Measurements from ENCODE around the gene ZNF496.
"Not testable (repeated sequence)": the region's sequence is repeated elsewhere in the genome, so short reads cannot be mapped to it uniquely, and the experiment has no call there.

Gene ZNF496

DNA sequence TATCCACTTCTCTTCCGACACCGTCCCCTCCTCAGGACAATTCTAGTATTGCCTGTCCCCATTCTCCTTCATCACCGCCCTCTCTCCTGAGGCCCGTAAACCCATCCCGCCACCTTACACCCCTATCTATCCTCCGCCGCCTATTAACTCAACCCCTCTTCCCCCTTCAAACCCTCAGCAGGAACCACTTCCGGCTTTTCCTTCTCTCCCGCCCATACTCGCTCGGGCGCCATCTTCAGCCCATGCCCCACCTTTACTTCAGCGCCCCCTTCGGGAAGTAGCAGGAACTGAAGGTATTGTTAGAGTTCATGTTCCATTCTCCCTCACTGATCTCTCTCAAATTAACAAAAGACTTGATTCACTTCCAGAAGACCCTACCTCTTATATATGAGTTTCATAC, 44.2 kb downstream of the ZNF496 start:
- H4K20me1 ChIP-seq, result no peaks in the 10 kb centered on the region
- H3K27me3 ChIP-seq, result no peaks in the 10 kb centered on the region
- no peak overlapping the region for H3K27ac ChIP-seq
- peaks cover 48% of the 10 kb centered on the region for H3K9me3 ChIP-seq
- H3K9ac ChIP-seq, result no peak overlapping the region
- H3K4me2 ChIP-seq, result no peak overlapping the region
- TF ChIP-seq Cebpa-rat (IDR thresholded peaks at IDR 0.05), result no peak
- H3K36me3 ChIP-seq, result peaks cover 11% of the 10 kb centered on the region
- H3K4me3 ChIP-seq, result no peak overlapping the region
- H3K4me1 ChIP-seq, result no peaks in the 10 kb centered on the region

DNA sequence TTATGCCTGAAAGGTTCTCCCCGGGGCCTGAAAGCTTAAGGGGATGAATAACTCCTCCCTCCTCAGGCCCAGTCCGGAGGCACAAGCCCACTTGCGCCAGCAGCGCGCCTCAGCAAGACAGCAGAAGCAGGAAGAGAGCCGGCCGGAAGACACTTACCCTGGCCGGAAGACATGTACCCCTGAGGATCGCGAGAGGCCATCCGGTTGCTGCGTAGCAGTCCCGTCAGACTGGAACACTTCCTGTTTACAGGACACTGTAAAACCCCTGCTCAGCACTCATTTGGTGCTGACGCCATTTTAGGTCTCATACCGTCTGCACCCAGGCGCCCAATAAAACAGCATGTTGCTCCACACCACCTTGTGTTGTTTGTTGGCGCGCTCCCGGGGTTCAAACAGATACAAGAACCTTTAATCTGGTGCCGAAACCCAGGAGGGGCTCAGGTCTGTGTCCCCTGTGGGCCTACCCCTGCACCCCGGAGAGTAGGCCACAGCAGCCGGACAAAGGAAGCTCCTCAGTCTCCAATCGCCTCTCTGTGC, 45.5 kb downstream of the ZNF496 start:
- H3K9me3 ChIP-seq, result peaks cover 48% of the 10 kb centered on the region
- no peak overlapping the region for H3K4me2 ChIP-seq
- no peaks in the 10 kb centered on the region for H3K4me1 ChIP-seq
- H3K36me3 ChIP-seq, result peaks cover 11% of the 10 kb centered on the region
- H4K20me1 ChIP-seq, result no peaks in the 10 kb centered on the region
- no peak for TF ChIP-seq Cebpa-rat (IDR thresholded peaks at IDR 0.05)
- H3K4me3 ChIP-seq, result no peak overlapping the region
- no peak overlapping the region for H3K27ac ChIP-seq
- no peaks in the 10 kb centered on the region for H3K27me3 ChIP-seq
- no peak overlapping the region for H3K9ac ChIP-seq

DNA sequence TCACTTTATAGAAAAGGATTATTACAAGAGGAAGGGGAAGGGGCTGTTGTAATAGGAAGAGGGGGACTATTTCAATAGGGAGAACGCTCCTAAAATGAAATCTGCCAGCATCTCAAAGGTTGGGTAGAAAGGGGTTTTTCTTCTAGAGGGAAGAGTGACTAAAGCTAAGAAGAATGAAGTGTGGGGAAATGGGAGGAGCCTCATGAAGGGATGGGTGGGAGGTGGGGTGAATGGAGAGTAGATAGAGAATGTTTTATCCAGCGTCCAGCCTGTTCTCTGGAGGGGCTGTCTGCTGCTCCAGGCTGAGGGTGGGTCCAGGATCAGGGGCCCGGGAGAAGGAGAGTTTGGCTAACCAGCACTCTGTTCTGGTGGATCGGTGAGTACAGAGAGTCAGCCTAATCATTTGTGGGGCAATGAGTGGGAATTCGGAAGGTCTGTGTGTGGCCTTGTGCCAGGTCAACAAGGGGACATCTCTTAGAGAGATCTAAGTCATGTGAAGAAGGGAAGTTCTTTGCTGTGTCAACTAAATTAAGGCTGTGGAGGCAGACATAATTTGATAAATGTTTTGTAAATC, 50.6 kb downstream of the ZNF496 start:
- no peak for TF ChIP-seq Cebpa-rat (IDR thresholded peaks at IDR 0.05)
- Histone ChIP-seq H3K9me3 (peaks cover 5% of the 10 kb centered on the region), H3K4me1 (no peaks in the 10 kb centered on the region), H3K4me2 (no peak overlapping the region), H3K36me3 (peaks cover 1% of the 10 kb centered on the region; the same call in 1 of the 2 replicates), H3K27ac (no peak overlapping the region), H3K4me3 (no peak overlapping the region), H4K20me1 (no peaks in the 10 kb centered on the region), H3K27me3 (no peaks in the 10 kb centered on the region), H3K9ac (no peak overlapping the region)

DNA sequence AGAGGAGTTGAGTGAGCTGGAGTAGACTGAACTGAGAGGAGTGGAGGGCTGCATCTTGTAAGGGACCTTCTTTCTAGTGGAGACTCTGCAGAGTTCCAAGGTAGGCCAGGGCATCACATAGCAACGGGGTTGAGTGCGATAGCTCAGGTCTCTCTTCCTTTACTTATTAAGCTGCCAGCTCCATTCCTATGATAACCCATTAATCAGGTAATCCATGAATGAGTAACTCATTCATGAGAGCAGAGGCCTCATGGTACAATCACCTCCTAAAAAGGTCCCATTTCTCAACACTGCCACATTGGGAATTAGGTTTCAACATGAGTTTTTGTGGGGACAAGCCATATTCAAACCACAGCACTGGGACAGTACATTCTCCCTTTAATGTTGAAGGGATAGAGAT, 54.5 kb downstream of the ZNF496 start:
- Histone ChIP-seq H3K9ac (no peak overlapping the region), H3K9me3 (no peaks in the 10 kb centered on the region)

DNA sequence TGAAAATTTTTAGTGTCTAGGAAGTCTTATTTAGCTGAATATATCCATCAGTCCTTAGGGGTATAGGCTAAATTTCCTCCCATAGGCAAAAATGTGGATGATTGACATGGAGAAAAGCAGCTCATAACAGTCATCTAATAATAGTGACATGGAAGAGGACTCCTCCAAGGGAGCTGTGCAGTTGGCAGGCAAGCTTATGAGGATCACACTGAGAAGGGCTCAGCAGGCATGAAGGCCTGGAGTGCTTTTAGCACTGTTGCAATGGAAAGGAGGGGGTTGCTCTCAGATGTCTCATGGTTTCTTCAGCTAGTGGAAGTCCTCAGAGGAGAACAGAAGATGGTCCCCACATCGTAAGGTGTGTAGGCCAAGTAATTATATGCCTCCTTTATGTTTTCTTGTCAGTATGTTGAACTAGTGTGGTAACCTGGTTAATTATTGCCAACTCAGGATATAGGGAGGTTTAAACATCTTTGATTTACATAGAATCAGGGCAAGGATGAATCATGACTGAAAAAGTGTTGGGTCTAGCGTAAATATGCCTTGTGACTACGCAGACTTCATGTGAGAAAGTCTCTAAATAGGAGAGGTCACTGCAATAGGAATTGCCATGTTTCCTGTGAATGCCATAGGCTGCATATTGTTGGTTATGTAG, 56.9 kb downstream of the ZNF496 start:
- no peaks in the 10 kb centered on the region for H3K4me1 ChIP-seq
- H3K4me2 ChIP-seq, result no peak overlapping the region
- H4K20me1 ChIP-seq, result no peaks in the 10 kb centered on the region
- H3K4me3 ChIP-seq, result no peak overlapping the region
- H3K36me3 ChIP-seq, result no peaks in the 10 kb centered on the region
- no peaks in the 10 kb centered on the region for H3K27me3 ChIP-seq
- H3K27ac ChIP-seq, result no peak overlapping the region
- TF ChIP-seq Cebpa-rat (IDR thresholded peaks at IDR 0.05), result no peak
- H3K9me3 ChIP-seq, result peaks cover 24% of the 10 kb centered on the region
- H3K9ac ChIP-seq, result no peak overlapping the region

More for the DNA sequence above, 54.5 kb downstream of the ZNF496 start:
- H4K20me1 ChIP-seq, result no peaks in the 10 kb centered on the region
- H3K36me3 ChIP-seq, result no peaks in the 10 kb centered on the region
- no peak overlapping the region for H3K27ac ChIP-seq
- no peak overlapping the region for H3K4me3 ChIP-seq
- H3K4me1 ChIP-seq, result no peaks in the 10 kb centered on the region
- TF ChIP-seq Cebpa-rat (IDR thresholded peaks at IDR 0.05), result no peak
- H3K4me2 ChIP-seq, result no peak overlapping the region
- no peaks in the 10 kb centered on the region for H3K27me3 ChIP-seq

DNA sequence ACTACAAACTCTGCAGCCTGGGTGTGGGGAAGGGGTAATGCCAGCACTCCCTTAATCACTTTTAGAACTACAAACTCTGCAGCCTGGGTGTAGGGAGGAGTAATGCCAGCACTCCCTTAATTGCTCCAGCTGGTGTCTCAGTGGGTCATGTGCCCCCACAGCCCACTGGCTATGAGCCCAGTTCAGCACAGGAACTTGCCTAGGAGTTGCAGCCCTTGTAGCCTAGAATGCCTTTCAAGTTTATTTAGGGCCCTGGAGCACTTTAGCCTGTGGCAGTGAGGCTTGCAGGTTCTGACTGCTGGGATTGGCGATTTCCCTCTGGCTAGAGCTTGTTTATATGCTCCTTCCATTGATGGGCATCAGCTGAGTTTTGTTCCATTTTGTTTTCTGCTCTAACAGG, 58.7 kb downstream of the ZNF496 start:
- Histone ChIP-seq H3K27ac (no peak overlapping the region), H4K20me1 (no peaks in the 10 kb centered on the region), H3K4me1 (no peaks in the 10 kb centered on the region), H3K36me3 (no peaks in the 10 kb centered on the region), H3K4me2 (no peak overlapping the region), H3K27me3 (no peaks in the 10 kb centered on the region), H3K4me3 (no peak overlapping the region), H3K9me3 (peaks cover 29% of the 10 kb centered on the region), H3K9ac (no peak overlapping the region)
- TF ChIP-seq Cebpa-rat (IDR thresholded peaks at IDR 0.05), result no peak

GRCh38 chr1:247270003-247270402, 61.7 kb downstream of the ZNF496 start:
- no peaks in the 10 kb centered on the region for H3K27me3 ChIP-seq
- no peaks in the 10 kb centered on the region for H4K20me1 ChIP-seq
- no peaks in the 10 kb centered on the region for H3K36me3 ChIP-seq
- H3K9me3 ChIP-seq, result peaks cover 38% of the 10 kb centered on the region
- no peaks in the 10 kb centered on the region for H3K4me1 ChIP-seq
- no peak for TF ChIP-seq Cebpa-rat (IDR thresholded peaks at IDR 0.05)
- H3K9ac ChIP-seq, result no peak overlapping the region
- no peak overlapping the region for H3K4me3 ChIP-seq
- H3K4me2 ChIP-seq, result no peak overlapping the region
- H3K27ac ChIP-seq, result no peak overlapping the region

DNA sequence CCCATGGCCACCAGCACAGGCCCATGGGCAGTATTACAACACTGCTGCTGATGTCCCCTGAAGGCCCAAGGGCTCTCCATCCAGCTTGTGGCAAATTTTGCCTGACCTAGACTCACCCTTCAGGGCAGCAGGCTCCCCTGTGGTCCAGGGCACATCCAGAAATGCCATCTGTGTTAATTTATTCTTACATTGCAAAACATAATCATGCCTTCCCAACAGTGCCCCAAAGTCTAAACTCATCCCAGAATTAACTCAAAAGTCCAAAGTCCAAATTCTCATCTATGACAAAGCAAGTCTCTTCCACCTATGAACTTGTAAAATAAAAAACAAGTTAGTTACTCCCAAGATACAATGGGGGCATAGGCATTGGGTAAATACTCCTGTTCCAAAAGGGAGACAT, 62.5 kb downstream of the ZNF496 start:
- no peak overlapping the region for H3K4me3 ChIP-seq
- no peaks in the 10 kb centered on the region for H4K20me1 ChIP-seq
- no peak for TF ChIP-seq Cebpa-rat (IDR thresholded peaks at IDR 0.05)
- no peaks in the 10 kb centered on the region for H3K4me1 ChIP-seq
- no peaks in the 10 kb centered on the region for H3K36me3 ChIP-seq
- H3K9ac ChIP-seq, result no peak overlapping the region
- no peaks in the 10 kb centered on the region for H3K27me3 ChIP-seq
- no peak overlapping the region for H3K4me2 ChIP-seq
- no peak overlapping the region for H3K27ac ChIP-seq
- H3K9me3 ChIP-seq, result peaks cover 38% of the 10 kb centered on the region

DNA sequence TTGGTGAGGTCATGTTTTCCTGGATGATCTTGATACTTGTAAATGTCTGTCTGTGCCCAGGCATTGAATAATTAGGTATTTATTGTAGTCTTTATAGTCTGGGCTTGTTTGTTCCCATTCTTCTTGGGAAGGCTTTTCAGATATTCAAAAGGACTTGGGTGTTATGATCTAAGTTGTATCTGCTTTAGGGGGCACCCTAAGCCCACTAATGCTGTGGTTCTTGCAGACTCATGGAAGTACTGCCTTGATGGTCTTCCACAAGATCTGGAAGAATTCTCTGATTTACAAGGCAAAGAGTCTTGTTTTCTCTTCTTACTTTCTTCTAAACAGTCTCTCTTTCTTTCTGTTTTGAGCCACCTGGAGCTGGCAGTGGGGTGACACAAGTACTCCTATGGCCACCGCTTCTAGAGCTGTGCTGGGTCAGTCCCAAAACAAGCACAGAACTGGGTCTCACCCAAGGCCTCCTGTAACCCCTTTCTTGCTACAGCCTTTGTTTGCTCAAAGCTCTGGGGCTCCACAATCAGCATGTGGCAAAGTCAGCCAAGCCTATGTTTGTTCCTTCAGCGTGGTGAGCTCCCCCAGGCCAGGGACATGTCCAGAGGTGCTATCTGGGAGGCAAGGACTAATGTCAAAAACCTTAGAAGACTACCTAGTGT, 63.1 kb downstream of the ZNF496 start:
- no peaks in the 10 kb centered on the region for H3K36me3 ChIP-seq
- no peak for TF ChIP-seq Cebpa-rat (IDR thresholded peaks at IDR 0.05)
- no peak overlapping the region for H3K4me3 ChIP-seq
- H3K27ac ChIP-seq, result no peak overlapping the region
- H3K4me1 ChIP-seq, result no peaks in the 10 kb centered on the region
- H3K27me3 ChIP-seq, result no peaks in the 10 kb centered on the region
- no peak overlapping the region for H3K9ac ChIP-seq
- no peaks in the 10 kb centered on the region for H4K20me1 ChIP-seq
- peaks cover 39% of the 10 kb centered on the region for H3K9me3 ChIP-seq
- no peak overlapping the region for H3K4me2 ChIP-seq

DNA sequence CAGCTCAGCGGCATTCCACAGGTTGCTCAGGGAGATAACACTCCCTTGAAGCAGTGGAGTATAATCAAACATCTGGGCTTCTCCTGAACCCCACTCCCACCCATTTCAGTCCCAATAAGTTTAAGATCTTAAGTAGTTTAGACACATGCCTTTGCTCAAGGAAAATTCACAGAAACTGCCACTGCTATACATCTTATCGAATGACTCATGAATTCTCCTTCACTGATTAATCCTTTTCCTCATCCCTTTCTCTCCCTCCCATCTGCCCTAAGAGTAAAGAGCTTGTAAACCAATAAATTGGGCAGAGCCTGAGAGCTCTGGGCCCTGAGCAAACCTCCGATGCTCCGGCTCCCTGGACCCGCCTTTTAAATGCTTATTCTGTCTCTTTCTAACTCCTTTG, 65.6 kb downstream of the ZNF496 start:
- no peak overlapping the region for H3K27ac ChIP-seq
- H3K4me2 ChIP-seq, result no peak overlapping the region
- H3K27me3 ChIP-seq, result no peaks in the 10 kb centered on the region
- TF ChIP-seq Cebpa-rat (IDR thresholded peaks at IDR 0.05), result no peak
- no peaks in the 10 kb centered on the region for H3K36me3 ChIP-seq
- H3K4me3 ChIP-seq, result no peak overlapping the region
- peaks cover 40% of the 10 kb centered on the region for H3K9me3 ChIP-seq
- no peak overlapping the region for H3K9ac ChIP-seq
- no peaks in the 10 kb centered on the region for H4K20me1 ChIP-seq
- H3K4me1 ChIP-seq, result no peaks in the 10 kb centered on the region

DNA sequence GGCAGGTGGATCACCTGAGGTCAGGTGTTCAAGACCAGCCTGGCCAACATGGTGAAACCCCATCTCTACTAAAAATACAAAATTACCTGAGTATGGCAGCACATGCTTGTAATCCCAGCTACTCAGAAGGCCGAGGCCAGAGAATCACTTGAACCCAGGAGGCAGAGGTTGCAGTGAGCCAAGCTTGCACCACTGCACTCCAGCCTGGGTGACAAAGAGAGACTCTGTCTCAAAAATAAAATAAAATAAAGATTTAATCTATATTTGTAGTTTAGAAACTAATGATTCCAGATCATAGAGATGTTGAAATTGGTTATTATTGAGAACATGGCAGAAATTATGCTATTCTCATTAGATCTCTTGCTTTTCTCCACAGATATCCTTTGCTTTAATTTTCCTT, 75.9 kb downstream of the ZNF496 start, which contains the start of gene VN1R5:
TSS of gene VN1R5 (plus strand) at position 301 of the 400 bp plus-strand sequence.
- not testable (repeated sequence) for H3K36me3 ChIP-seq, H3K4me1 ChIP-seq, H3K27me3 ChIP-seq, H3K27ac ChIP-seq, H3K9ac ChIP-seq, H3K4me3 ChIP-seq, H3K4me2 ChIP-seq, H4K20me1 ChIP-seq, H3K9me3 ChIP-seq

All from BLaER1 (cell line).